ENCODE data around the gene FBLN1. TPM values are rescaled to one million over a fixed set of nuclear protein-coding genes. Genes with fewer than 3 reads are reported as not detected.

FBLN1 gene
- total and polyA plus RNA-seq, 9 of the 15 experiments (the other 6 are each of a cell fraction or from before 2014, with no cell fraction given): 0.66 TPM; not detected in 8

DNA sequence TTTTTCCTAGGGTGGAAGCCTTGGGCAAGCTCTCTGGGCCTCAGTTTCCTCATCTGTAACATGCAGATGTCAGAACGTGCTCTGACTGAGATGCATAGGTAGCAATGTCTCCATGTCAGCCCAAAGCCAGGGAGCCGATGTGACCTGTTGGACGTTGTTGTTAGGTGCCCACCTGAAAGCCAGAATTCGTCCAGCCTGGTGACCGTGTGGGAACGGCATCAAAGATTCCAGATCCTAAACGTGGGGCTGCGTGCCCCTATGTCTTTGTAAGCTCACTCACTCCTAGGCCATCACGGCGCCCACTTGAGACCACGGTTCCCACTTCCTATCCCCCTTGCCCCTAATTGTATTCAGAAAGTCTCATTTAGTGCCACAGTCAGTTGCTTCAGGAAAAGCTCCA is 48.2 kb downstream of the FBLN1 start:
- H3K4me3 ChIP-seq: no peak overlapping the region
- no peak overlapping the region for H2AFZ ChIP-seq (ENCODE audit: low read depth, low read length)
- H3K9ac ChIP-seq (ENCODE audit: insufficient read depth in 1 of 2, low read depth in 2 of 2, low read length in 2 of 2): no peak overlapping the region
- FAIRE-seq: no peak
- WGBS (ENCODE audit: insufficient coverage, low coverage, missing lambda C conversion rate): 8% methylated on average over 9 of the region's 11 CpGs
- H4K20me1 ChIP-seq (replicated peaks; ENCODE audit: control insufficient read depth, insufficient read depth, low read length): no peaks in the 10 kb centered on the region
- DNase-seq (ENCODE audit: extremely low read depth in 1 of 4, low spot score in 3 of 4): no peak
- intact Hi-C loops (cut with micrococcal nuclease): no loop called here
- BruUV-seq (replicated peaks): no TSS peak
- H3K9me3 ChIP-seq (replicated peaks; ENCODE audit: control insufficient read depth, insufficient read depth, low read depth, low read length): no peaks in the 10 kb centered on the region; the same call in 1 of the 2 replicates
- peaks cover 2 to 8% of the 10 kb centered on the region in 2 experiments; a peak in 1 of 5 replicates for H3K27me3 ChIP-seq (ENCODE audit: control insufficient read depth in 2 of 2, insufficient read depth in 2 of 2, low read length in 2 of 2)
- H3K9me1 ChIP-seq (ENCODE audit: control insufficient read depth, insufficient read depth, low read length): no peaks in the 10 kb centered on the region
- CTCF ChIA-PET (ENCODE audit: low intra/inter-chr PET ratio): no interaction called here
- H3K4me2 ChIP-seq (ENCODE audit: insufficient read depth, low read length): no peak overlapping the region
- no peak for TF ChIP-seq TBL1XR1 (IDR thresholded peaks at IDR 0.05; ENCODE audit: low read length in 2 of 2)
- no peak for TF ChIP-seq PBX2 (CRISPR knock-in tag; IDR thresholded peaks at IDR 0.05; ENCODE audit: low read depth)
- no peak for TF ChIP-seq PBX2 (tag; conservative IDR thresholded peaks at IDR 0.05; ENCODE audit: low read depth)
- TF ChIP-seq POLR2B (IDR thresholded peaks at IDR 0.05; ENCODE audit: low read depth, partially characterized antibody): no peak
- TF ChIP-seq HNRNPH1 (optimal IDR thresholded peaks at IDR 0.05; ENCODE audit: low read depth, low read length): no peak
- no peak for TF ChIP-seq WHSC1 (IDR thresholded peaks at IDR 0.05; ENCODE audit: low read length)
- TF ChIP-seq STAG1 (CRISPR knock-in tag; IDR thresholded peaks at IDR 0.05; ENCODE audit: borderline replicate concordance): no peak
- TF ChIP-seq XRCC4 (IDR thresholded peaks at IDR 0.05; ENCODE audit: extremely low read depth, insufficient read depth, insufficient read length): no peak
- TF ChIP-seq SMARCA4 (IDR thresholded peaks at IDR 0.05): no peak
- no peak for TF ChIP-seq PRMT5 (CRISPR knock-in tag; IDR thresholded peaks at IDR 0.05)
- no peak for TF ChIP-seq TSHZ1 (CRISPR knock-in tag; IDR thresholded peaks at IDR 0.05)
- no peaks in the 10 kb centered on the region for H3K36me3 ChIP-seq (ENCODE audit: control insufficient read depth, insufficient read depth, low read length)
- in situ Hi-C loops (cut with MboI): loop anchor here (5.0 kb wide), 2 partner anchors 104 to 284 kb away; no protein-coding TSS in a partner anchor
- H3K79me2 ChIP-seq (ENCODE audit: control insufficient read depth, insufficient read depth, low read length): no peaks in the 10 kb centered on the region
- H3K4me1 ChIP-seq (replicated peaks in 1 of 2; ENCODE audit: control insufficient read depth in 2 of 2, insufficient read depth in 2 of 2, low read length in 2 of 2): peaks cover 0 to 13% of the 10 kb centered on the region in 2 experiments; a peak in 2 of 5 replicates
- ATAC-seq: no peak
- no peak overlapping the region for H3K27ac ChIP-seq (ENCODE audit: extremely low read depth, low read depth, low read length)
- POLR2A ChIA-PET: no interaction called here

Measured in K562 (cell line).